GM06990 (cell line): Measurements from ENCODE around the gene PCOLCE2.

Experiments used
- DNase-seq: peaks from one replicate; pipeline ENCODE4 v3.0.0-alpha.2; 2011; ENCODE audit not compliant: insufficient read length; ENCODE audit errors: extremely low read depth
- H3K27me3 ChIP-seq: replicated peaks from 2 replicates; pipeline ENCODE4 v1.6.0; 2011; ENCODE audit warnings: low read length; ENCODE audit not compliant: control insufficient read depth, insufficient read depth
- H3K36me3 ChIP-seq: 2 replicates; pipeline ENCODE4 v1.5.1; 2011; ENCODE audit warnings: low read length; ENCODE audit not compliant: control insufficient read depth, insufficient read depth
- H3K4me3 ChIP-seq: replicated peaks from 2 replicates; pipeline ENCODE4 v1.5.1; 2011; ENCODE audit warnings: low read depth, mild to moderate bottlenecking, control low read depth, low read length
- CTCF ChIP-seq: IDR thresholded peaks from 2 replicates; pipeline ENCODE4 v1.5.1; 2011; ENCODE audit warnings: low read length, control low read depth, mild to moderate bottlenecking, inconsistent platforms; ENCODE audit not compliant: insufficient read depth, poor library complexity, severe bottlenecking

The PCOLCE2 gene

GRCh38 chr3:142857056-142857455 lies 31.8 kb downstream of the PCOLCE2 start:
- Histone ChIP-seq H3K36me3 (no peaks in the 10 kb centered on the region), H3K27me3 (no peaks in the 10 kb centered on the region), H3K4me3 (no peak overlapping the region)
- no peak for DNase-seq
- TF ChIP-seq CTCF, result no peak

- Histone ChIP-seq H3K36me3 (no peaks in the 10 kb centered on the region), H3K27me3 (no peaks in the 10 kb centered on the region), H3K4me3 (no peak overlapping the region)
- DNase-seq, result no peak
- TF ChIP-seq CTCF, result no peak
Observed at GRCh38 chr3:142853270-142854168, 35.4 kb downstream of the PCOLCE2 start.

DNA sequence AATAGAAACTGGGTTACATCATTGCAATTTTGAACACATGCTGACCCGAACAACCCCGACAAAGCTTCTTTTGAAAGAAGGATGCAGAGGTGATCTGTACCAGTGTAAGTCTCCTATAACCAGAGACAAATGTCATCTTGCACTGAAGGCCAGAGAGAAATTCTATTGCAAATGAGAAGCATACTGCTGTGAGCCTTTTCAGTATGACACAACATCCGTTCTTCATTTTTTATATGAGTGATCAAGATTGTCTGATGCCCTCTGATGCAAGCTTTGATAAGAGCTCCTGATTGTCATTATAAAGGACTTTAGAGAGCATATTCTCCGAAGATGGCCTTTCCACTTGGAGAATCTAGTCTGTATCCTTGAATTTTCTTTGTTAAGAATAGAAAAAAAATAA lies 36.9 kb downstream of the PCOLCE2 start:
- Histone ChIP-seq H3K36me3 (no peaks in the 10 kb centered on the region), H3K27me3 (no peaks in the 10 kb centered on the region), H3K4me3 (no peak overlapping the region)
- no peak for DNase-seq
- TF ChIP-seq CTCF, result no peak

- Histone ChIP-seq H3K4me3 (no peak overlapping the region), H3K36me3 (no peaks in the 10 kb centered on the region), H3K27me3 (no peaks in the 10 kb centered on the region)
- no peak for TF ChIP-seq CTCF
- DNase-seq, result no peak
Observed at GRCh38 chr3:142850395-142851023, 38.4 kb downstream of the PCOLCE2 start.

DNA sequence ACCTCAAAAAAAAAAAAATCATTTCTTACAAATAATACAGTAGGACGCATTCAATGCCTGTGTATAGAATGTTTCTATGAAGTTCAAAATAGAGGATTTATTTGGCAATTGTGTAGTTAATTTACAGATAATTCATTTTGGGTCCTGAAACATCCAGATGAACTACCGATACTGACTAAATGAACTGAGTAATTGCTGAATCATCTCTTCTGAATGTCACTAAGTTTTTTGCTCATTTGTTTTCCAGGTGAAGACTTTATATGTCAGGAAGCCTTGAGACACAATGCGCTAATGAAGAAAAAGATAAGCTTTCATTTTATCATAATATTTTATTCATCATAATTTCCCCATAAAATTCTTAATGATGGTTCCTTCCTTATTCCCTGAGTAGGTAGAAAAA lies 39.7 kb downstream of the PCOLCE2 start:
- H3K36me3 ChIP-seq, result no peaks in the 10 kb centered on the region
- H3K27me3 ChIP-seq, result no peaks in the 10 kb centered on the region
- DNase-seq, result no peak
- no peak for TF ChIP-seq CTCF
- no peak overlapping the region for H3K4me3 ChIP-seq
